ENCODE results near the gene CSTF2T. TPM values are rescaled to one million over a fixed set of nuclear protein-coding genes. Genes with fewer than 3 reads are reported as not detected.
"Not testable (repeated sequence)": the region's sequence is repeated elsewhere in the genome, so short reads cannot be mapped to it uniquely, and the experiment has no call there.

The CSTF2T gene
- total and polyA plus RNA-seq, 10 donors = 12.2 to 37.1 (median 29.9) TPM

DNA sequence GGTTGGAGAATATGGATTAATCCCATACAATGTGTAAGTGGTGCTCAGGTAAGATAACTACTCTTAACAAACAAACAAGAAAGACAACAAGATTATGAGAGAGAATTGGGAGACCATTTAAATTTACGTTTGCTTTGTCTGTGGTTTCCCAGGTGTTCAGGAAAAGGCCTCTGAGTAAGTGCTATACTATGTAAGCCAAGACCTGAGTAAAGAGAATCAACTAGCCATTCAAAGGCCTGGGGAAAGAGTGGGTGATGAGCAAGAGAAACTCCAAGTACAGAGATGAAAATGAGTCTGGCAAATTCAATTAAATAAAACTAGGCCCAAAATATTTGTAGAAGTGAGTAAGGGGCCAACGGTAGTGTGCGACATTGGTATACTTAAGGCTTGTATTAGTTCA is 9.9 kb downstream of the CSTF2T start:
- 86 to 92% (median 87%) methylated on average over 3 of the region's 3 CpGs for WGBS, 5 donors
- no peak for TF ChIP-seq POLR2A (IDR thresholded peaks at IDR 0.05)
- no peak for TF ChIP-seq POLR2AphosphoS5 (IDR thresholded peaks at IDR 0.05)
- Histone ChIP-seq H3K9me3 (no peaks in the 10 kb centered on the region), H3K27me3 (replicated peaks in 1 of 7) (no peaks in the 10 kb centered on the region), H3K27ac (no peak overlapping the region), H3K4me3 (no peak overlapping the region), H3K36me3 (no peaks in the 10 kb centered on the region), H3K4me1 (peaks cover 0 to 6% (median under 1%) of the 10 kb centered on the region in 6 donors)
- intact Hi-C loops (cut with DNase I; ENCODE audit: low total_unique reads) = no loop called here
- DNase-seq = no peak

DNA sequence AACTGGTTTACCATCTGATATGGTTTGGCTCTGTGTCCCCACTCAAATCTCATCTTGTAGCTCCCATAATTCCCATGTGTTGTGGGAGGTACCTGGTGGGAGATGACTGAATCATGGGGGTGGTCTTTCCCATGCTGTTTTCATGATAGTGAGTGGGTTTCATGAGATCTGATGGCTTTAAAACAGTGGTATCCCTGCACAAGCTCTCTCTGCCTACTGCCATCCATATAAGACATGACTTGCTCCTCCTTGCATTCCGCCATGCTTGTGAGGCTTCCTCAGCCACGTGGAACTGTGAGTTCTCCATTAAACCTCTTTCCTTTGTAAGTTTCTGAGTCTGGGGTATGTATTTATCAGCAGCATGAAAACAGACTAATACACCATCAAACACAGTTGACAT is 10.6 kb downstream of the CSTF2T start:
- H3K36me3 ChIP-seq; H3K27ac ChIP-seq; H3K4me3 ChIP-seq; H3K27me3 ChIP-seq (replicated peaks in 1 of 7); H3K9me3 ChIP-seq; DNase-seq; H3K4me1 ChIP-seq; intact Hi-C loops (cut with DNase I; ENCODE audit: low total_unique reads): not testable (repeated sequence)
- WGBS, 5 donors = 78 to 91% (median 84%) methylated on average over 2 of the region's 2 CpGs

DNA sequence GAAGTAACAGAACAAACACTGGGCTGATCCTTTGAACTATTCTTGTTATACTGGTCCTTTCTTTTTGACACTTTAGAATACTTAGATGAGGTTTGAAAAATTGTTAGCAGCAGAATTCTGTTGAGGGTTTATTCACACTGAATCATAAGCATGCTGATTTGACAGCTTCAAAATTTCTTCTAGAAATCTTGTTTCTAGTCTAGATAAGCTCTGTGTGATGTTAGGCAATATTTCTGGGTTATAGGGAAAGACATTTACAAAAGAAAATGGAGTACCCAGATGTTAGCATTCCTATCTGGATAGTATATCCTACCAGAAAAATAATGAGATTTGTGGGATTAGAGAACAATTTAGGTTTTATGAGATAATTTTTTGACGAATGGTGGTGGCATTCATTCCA is 12.1 kb downstream of the CSTF2T start:
- no peak for DNase-seq
- H3K27me3 ChIP-seq (replicated peaks in 1 of 7) = no peaks in the 10 kb centered on the region
- TF ChIP-seq POLR2AphosphoS5 (IDR thresholded peaks at IDR 0.05) (no peak), POLR2A (IDR thresholded peaks at IDR 0.05) (no peak)
- TF ChIP-seq, protein P1, sequence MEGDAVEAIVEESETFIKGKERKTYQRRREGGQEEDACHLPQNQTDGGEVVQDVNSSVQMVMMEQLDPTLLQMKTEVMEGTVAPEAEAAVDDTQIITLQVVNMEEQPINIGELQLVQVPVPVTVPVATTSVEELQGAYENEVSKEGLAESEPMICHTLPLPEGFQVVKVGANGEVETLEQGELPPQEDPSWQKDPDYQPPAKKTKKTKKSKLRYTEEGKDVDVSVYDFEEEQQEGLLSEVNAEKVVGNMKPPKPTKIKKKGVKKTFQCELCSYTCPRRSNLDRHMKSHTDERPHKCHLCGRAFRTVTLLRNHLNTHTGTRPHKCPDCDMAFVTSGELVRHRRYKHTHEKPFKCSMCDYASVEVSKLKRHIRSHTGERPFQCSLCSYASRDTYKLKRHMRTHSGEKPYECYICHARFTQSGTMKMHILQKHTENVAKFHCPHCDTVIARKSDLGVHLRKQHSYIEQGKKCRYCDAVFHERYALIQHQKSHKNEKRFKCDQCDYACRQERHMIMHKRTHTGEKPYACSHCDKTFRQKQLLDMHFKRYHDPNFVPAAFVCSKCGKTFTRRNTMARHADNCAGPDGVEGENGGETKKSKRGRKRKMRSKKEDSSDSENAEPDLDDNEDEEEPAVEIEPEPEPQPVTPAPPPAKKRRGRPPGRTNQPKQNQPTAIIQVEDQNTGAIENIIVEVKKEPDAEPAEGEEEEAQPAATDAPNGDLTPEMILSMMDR (IDR thresholded peaks at IDR 0.05 in 8 of 11, conservative IDR thresholded peaks at IDR 0.05 in 3 of 11) = no peak
- H3K27ac ChIP-seq = no peak overlapping the region
- no peaks in the 10 kb centered on the region for H3K36me3 ChIP-seq
- H3K4me1 ChIP-seq = no peaks in the 10 kb centered on the region
- H3K4me3 ChIP-seq = no peak overlapping the region
- intact Hi-C loops (cut with DNase I; ENCODE audit: low total_unique reads) = no loop called here
- WGBS, 5 donors = 88 to 94% (median 91%) methylated on average over 1 of the region's 1 CpG
- H3K9me3 ChIP-seq = no peaks in the 10 kb centered on the region

DNA sequence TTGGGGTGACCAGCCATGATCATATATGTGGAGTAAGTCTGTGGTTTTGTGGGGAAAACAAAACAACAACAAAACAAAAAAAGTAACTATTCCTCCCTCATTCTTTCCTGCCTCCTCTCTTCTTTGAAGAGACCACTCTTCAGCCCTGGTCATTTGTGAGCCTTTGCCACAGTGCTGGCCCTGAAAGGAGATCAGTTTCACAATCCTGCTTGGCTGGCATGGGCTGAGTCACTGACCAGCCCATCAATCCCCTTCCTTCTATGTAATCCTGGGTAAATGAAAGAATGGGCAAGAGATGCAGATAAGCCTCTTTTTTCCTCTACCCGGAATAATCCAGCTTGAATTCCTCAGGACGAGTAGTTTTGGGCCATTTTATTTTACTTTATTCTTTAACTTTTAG is 13.6 kb downstream of the CSTF2T start:
- TF ChIP-seq POLR2AphosphoS5 (IDR thresholded peaks at IDR 0.05) (no peak), POLR2A (IDR thresholded peaks at IDR 0.05) (no peak)
- TF ChIP-seq, protein P1 (IDR thresholded peaks at IDR 0.05 in 8 of 11, conservative IDR thresholded peaks at IDR 0.05 in 3 of 11) = no peak
- no peak overlapping the region for H3K4me3 ChIP-seq
- DNase-seq = no peak
- H3K9me3 ChIP-seq = no peaks in the 10 kb centered on the region
- no peaks in the 10 kb centered on the region for H3K4me1 ChIP-seq
- intact Hi-C loops (cut with DNase I; ENCODE audit: low total_unique reads) = no loop called here
- WGBS, 5 donors = 79 to 91% (median 82%) methylated on average over 2 of the region's 2 CpGs
- no peaks in the 10 kb centered on the region for H3K27me3 ChIP-seq (replicated peaks in 1 of 7)
- no peak overlapping the region for H3K27ac ChIP-seq
- no peaks in the 10 kb centered on the region for H3K36me3 ChIP-seq

DNA sequence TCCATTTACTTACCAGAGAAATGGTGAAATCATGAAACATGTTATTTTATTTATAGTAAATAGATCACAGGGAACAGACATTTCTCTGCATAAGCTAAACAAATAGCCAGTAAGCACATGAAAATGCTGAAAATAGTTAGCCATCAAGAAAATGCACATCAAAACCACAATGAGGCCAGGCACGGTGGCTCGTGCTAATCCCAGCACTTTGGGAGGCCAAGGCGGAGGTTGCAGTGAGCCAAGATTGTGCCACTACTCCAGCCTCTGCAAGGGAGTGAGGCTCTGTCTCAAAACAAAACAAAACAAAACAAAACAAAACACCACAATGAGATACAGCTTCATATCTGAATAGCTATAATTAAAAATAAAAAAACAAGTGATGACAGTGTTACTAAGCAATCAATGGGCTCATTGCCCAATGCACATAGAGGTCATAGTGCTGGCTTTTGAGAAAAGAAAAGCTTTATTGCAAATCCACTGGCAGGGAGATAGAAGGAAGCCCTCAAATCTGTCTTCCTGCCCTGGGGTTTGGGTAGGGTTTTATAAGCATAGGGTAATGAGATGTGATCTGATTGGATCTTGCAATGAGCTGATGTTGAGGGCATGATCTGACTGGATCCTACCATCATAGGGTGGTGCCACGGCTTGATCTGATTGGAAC is 16.2 kb downstream of the CSTF2T start:
- Histone ChIP-seq H3K4me3 (no peak overlapping the region), H3K36me3 (no peaks in the 10 kb centered on the region), H3K27ac (no peak overlapping the region), H3K9me3 (no peaks in the 10 kb centered on the region), H3K4me1 (no peaks in the 10 kb centered on the region), H3K27me3 (replicated peaks in 1 of 7) (peaks cover 0 to 11% (median 0%) of the 10 kb centered on the region in 7 donors)
- WGBS, 5 donors = 76 to 88% (median 78%) methylated on average over 4 of the region's 4 CpGs
- DNase-seq = no peak
- intact Hi-C loops (cut with DNase I; ENCODE audit: low total_unique reads) = no loop called here
- TF ChIP-seq, protein P1 (IDR thresholded peaks at IDR 0.05 in 8 of 11, conservative IDR thresholded peaks at IDR 0.05 in 3 of 11) = no peak
- TF ChIP-seq POLR2AphosphoS5 (IDR thresholded peaks at IDR 0.05) (no peak), POLR2A (IDR thresholded peaks at IDR 0.05) (no peak)

All from spleen (tissue), 11 donors.